HG03565 (cell line): Measurements from ENCODE around the gene TRMT11.
"Not testable (repeated sequence)": the region's sequence is repeated elsewhere in the genome, so short reads cannot be mapped to it uniquely, and the experiment has no call there.

Experiments
- ATAC-seq: cut with Tn5 transposase; IDR thresholded peaks from one replicate; pipeline ENCODE4 v1.9.1; 2021; ENCODE audit warnings: mild to moderate bottlenecking, moderate library complexity; ENCODE audit not compliant: unreplicated experiment

TRMT11 gene

GRCh38 chr6:125986301-125987025 lies at the start of gene TRMT11:
Gene TRMT11, plus strand, starts transcription at chr6:125986540. Its CDS starts 11 bp downstream, at chr6:125986551.
- peak; percentile 95 for ATAC-seq

DNA sequence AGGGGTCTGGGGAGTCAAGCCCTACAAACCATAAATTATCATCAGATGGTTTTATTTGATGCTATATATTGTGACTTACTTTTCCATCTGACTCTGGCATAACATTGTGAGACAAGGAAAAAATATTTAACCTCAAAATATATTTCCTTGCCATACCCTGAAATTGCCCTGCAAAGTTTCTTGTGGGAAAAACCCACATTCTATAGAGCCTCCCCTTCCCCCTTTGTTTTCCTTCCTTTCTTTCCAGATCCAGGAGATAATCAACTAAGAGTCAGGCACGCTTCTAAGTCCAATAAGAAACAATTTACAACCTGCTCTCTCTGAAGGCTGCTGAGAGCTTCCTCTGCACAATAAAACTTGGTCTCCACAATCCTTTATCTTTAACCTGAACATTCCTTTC lies 47.3 kb upstream of the TRMT11 start:
- no peak for ATAC-seq

- ATAC-seq = no peak
Measured at GRCh38 chr6:125939791-125940190, 46.5 kb upstream of the TRMT11 start.

GRCh38 chr6:125940247-125941041 lies 45.9 kb upstream of the TRMT11 start:
- ATAC-seq = no peak

DNA sequence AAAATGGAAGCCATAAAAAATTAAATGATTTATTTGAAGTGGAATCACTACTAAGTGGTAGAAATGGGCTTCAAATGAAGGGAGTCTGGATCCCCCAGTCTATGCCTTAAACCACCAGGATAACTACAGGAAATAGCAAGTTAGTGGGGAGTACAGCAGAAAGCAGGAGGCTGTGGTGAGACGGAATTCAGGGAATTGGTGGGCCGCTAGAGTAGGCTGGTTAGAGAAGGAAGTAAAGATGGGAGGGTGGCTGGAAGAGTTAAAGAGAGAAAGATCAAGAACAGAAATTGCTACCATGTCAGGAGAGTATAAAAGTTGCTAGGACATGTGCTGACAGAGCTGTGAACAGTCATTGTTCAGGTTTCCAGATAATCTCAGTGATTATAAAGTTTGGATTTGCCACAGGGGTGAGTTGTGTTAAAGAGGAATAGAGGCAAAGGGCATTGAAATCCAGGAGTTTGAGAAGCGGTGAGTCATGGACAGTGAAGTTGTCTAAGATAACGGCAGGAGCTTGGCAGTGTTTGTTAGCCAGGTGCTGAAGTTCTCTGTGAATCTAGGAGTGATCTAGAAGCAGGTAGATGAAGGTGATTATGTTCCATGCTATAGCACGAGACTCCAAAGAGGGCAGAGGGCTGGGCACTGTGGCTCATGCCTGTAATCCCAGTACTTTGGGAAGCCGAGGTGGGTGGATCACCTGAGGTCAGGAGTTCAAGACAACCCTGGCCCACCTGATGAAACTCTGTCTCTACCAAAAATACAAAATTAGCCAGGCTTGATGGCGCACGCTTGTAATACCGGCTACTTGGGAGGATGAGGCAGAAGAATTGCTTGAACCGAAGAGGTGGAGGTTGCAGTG lies 43.4 kb upstream of the TRMT11 start:
- no peak for ATAC-seq

DNA sequence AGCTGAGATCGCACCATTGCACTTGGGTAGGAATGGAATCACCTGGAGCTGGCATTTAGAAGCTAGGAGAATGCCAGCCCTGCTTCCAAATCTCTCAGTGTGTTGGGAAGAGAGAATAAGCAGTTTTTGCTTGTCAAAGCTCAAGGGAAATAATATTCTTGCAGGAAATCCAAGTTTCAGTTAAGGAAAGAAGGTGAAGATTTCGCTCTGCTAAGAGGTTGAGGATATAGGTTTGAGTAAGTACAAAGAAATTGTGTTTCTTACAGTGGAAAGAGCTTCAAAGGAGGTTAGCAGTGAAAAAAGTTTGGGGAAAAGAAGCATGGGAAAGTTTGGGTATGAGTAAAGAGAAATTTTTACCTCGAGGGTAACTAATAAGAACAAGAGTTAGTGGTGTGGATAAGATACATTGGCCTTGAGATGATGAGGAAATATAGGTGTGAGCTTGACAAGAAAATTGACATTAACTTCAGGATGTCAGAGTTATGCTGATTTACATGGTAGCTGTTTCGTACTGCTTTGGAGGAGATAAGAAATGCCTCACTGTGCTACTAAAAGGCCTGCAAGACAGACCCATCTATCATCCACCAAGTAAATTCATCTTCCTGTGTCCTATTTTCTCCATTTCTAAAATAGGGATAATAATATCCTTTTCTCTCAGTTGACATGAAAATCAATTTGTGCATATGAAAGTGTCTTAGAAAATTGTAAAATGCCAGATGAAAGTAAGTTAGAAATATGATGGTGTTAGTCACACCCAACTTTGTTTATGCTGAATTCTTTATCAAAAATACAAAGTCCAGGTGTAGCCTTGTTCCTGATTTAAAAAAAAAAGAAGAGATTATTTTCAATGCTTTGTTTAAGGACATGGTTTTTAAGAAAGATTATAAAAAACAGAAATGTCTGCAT lies 42.6 kb upstream of the TRMT11 start:
- ATAC-seq = no peak

DNA sequence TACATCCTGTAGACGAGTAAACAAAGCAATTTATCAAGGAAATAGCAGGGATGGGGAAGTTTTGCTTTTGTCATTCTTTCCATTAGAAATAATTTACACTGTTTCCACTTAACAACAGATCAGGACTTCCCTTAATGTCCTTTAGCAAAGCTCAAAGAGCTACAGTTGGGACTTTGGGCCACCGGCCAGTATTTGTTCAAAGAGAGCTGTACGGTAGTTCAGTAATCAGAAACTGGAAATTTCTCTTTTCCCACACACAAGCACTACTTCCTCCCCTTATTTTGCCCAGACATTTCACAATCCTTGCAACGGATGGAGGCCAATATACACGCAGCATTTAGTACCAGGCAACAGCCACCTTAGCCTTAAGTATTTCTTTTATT lies 41.9 kb upstream of the TRMT11 start:
- no peak for ATAC-seq

DNA sequence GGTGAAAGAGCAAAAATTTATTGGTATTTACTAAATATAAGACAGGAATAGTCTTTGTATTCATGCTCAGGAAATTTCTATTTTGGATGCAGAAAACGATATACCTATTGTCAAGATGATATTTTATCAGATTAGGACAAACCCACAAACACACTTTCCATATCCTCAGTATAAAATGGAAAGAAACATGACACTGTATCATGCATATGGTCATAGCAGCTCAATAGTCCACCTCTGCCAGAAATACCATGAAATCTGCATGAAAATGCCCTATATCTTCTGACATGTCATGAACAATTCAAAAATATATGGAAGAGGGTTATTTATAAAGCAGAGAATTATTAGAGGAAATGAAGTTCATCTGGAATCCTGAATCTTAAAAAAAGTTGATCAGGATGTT lies 41.4 kb upstream of the TRMT11 start:
- ATAC-seq = no peak

GRCh38 chr6:125945378-125946141 lies 40.8 kb upstream of the TRMT11 start:
- no peak for ATAC-seq

DNA sequence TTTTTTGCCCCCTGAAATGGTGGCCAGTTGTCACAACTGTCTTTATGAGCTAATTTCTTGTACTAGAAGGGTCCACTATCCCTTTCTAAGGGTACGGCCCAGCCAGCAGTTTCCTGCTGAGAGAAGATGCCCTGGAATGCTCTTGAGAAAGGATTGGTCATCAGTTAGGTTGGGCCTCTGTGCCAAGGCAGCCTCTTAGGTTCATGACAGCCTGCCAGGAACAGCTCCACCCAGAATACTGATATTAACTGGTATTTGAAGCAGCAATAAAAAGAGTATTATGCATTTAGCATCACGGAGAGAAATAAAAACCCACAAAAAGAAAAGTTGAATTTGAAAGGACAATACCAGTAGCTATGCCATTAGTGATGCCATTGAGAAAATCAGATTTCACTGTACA lies 38.7 kb upstream of the TRMT11 start:
- ATAC-seq = no peak

- no peak for ATAC-seq
Measured at GRCh38 chr6:125948455-125948854, 37.9 kb upstream of the TRMT11 start.

- no peak for ATAC-seq
Measured at GRCh38 chr6:125949069-125949468, 37.3 kb upstream of the TRMT11 start.

DNA sequence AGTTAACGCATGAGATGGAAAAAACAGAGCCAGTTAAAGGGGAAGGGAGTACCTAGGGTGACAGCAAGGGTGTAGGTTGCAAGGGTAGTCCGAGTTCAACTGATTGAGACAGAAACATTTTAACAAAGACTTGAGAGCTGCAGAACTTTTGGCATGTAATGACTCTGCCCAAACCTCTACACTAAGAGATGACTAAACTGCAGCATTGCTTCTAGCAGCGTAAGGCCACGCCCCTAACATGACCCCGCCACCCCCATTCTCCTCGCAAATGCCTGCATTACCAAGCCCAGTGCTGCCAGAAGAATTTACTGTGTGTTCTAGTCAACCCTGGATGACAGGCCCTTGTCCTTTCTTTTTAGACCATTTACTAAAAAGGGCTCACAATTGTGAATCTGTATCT lies 36.0 kb upstream of the TRMT11 start:
- no peak for ATAC-seq

DNA sequence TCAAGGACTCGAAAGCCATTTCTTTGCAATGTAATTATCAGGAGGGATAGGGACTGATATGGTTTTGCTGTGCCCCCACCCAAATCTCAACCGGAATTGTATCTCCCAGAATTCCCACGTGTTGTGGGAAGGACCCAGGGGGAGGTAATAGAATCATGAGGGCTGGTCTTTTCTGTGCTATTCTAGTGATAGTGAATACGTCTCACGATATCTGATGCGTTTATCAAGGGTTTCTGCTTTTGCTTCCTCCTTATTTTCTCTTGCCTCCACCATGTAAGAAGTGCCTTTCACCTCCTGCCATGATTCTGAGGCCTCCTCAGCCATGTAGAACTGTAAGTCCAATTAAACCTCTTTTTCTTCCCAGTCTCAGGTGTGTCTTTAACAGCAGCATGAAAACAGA lies 35.6 kb upstream of the TRMT11 start:
- ATAC-seq = not testable (repeated sequence)

- no peak for ATAC-seq
Measured at GRCh38 chr6:125951323-125951722, 35.0 kb upstream of the TRMT11 start.

DNA sequence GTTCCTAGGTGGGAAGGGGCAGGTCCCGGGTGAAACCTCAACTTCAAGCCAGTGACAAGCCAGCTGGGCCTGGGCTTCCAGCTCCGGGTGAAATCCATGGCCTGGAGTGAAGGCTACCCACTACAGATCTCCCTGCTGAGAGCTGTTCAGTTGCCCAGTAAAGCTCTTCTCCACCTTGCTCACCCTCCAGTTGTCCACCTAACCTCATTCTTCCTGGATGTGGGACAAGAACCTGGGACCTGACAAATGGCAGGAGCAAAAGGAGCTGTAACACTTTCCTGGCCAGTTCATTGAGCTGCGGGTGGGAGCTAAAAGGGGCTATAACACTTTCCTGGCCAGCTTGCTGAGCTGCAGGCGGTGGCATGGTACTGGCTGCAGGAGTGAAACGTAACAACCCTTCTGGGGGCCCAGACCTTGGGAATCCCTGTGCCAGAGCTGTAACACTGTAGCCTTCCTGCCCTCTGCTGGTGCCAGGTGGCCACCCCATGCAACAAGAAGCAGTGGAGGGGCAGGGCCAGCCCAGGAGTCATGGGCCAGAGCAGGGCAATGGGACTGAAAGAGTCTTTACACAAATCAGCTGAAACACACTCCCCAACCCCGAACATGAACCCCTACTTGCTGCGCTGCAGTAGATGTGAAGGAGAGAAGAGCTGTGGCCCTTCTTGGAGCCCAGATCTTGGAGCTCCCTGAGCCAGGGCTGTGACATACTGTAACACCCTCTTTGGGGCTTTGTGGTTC lies 33.4 kb upstream of the TRMT11 start:
- no peak for ATAC-seq

GRCh38 chr6:125953502-125953875 lies 32.9 kb upstream of the TRMT11 start:
- no peak for ATAC-seq

GRCh38 chr6:125954735-125955339 lies 31.5 kb upstream of the TRMT11 start:
- ATAC-seq = no peak

GRCh38 chr6:125955973-125956372 lies 30.4 kb upstream of the TRMT11 start:
- no peak for ATAC-seq
